GM18508 (cell line): ENCODE results near the gene PPP1R3D.
"Not testable (repeated sequence)": the region's sequence is repeated elsewhere in the genome, so short reads cannot be mapped to it uniquely, and the experiment has no call there.

Experiments
- ATAC-seq: cut with Tn5 transposase; IDR thresholded peaks from one replicate; pipeline ENCODE4 v1.9.1; 2021; ENCODE audit warnings: moderate number of reproducible peaks; ENCODE audit not compliant: insufficient read depth, unreplicated experiment

Gene PPP1R3D, protein sequence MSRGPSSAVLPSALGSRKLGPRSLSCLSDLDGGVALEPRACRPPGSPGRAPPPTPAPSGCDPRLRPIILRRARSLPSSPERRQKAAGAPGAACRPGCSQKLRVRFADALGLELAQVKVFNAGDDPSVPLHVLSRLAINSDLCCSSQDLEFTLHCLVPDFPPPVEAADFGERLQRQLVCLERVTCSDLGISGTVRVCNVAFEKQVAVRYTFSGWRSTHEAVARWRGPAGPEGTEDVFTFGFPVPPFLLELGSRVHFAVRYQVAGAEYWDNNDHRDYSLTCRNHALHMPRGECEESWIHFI

DNA sequence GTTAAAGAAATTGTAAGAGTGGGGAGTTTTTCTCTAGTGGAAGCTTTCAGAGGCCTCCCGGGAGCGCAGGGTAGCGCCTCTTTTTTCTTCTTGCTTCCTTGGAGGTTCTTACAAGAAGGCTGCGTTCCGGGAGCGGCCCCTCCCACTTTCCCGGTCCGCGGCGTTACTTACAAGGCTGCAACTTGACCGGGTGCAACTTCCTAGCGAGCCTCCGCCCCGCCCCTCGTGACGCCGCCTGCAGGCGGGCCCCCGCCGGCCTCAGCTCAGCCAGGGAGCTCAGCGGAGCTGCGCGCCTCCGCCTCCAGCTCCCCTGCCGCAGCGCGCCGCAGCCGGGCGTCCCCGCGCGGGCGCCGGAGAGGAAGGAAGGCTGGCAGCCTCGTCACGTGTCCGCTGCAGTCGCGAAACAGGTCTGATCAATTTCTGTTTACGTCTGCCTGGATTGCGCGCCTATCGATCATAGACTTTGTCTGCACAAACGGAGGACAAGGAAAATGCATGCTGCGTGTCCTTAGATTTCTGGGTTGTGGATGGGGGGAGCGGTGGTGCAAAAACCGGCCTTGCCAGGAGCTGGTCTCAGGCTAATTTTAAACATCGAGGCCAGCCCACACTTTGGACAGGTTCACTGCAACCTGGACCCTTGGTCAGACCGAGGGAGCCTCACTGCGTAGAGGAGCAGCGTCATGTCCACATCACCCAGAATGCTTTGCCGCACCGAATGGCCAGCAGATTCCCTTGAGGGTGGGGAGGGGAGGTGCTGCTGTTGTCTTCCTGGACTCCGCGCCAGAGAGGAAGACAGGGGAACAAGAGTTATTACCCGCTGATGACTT is at the start of gene PPP1R3D, which contains the start of gene FAM217B:
TSS of gene PPP1R3D (minus strand) at position 177 of the 827 bp plus-strand sequence. CDS start 374 bp downstream, outside the sequence.
TSS of gene FAM217B (plus strand) at position 261 of the 827 bp plus-strand sequence. CDS start 3,555 bp downstream, outside the sequence.
- peak; percentile 65 for ATAC-seq

DNA sequence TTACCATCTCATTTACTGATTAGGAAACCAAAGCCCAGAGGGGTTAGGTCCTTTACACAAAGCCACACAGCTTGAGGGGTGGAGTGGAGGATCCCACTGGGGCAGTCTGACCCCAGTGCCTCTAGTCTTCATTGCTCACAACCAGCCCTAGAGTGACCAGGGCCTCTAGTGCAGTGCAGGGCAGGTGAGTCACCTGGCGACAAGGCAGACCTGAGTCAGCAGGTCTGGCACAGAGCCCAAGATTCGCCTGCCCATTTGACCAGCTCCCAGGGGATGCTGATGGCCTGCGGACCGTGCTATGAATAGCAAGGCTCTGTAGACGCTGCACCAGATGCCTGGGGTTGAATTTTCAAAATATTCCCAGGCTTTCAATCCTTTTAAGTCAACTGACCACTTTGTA is 48.0 kb upstream of the PPP1R3D start:
- no peak for ATAC-seq

DNA sequence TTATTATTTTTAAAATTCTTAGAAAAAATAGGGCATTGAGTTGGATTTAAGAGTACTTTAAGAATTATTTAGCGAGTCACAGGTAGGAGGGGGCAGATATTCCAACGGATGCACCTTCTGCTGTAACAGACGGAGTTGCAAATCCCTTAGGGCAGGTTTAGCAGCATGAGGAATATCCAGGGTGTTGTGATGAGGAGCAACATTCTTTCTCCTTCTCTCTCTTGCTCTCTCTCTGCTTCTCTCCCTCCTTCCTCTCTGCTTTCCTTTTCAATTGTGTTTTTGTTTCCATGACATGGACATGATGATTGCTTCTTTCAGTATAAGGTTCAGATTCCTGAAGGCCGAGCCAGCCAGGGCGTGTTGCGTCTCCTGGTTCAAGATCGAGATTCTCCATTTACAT is 47.0 kb upstream of the PPP1R3D start:
- no peak for ATAC-seq

DNA sequence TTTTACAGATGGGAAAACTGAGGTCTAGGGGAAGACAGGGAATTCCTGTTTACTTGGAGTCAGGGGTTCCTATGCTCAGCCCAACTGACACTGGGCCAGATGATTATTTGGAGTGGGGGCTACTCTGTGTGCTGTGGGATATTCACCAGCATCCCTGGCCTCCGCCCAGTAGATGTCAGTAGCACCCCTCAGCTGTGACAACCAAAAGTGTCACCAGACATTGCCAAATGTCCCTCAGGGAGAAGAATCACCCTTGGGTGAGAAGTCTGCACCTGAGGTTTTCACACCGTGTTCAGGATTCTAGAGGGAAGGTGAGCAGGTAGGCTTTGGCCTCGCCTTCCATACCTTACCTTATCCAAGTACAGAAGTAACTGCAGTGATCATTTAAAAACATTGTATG is 45.8 kb upstream of the PPP1R3D start:
- no peak for ATAC-seq

DNA sequence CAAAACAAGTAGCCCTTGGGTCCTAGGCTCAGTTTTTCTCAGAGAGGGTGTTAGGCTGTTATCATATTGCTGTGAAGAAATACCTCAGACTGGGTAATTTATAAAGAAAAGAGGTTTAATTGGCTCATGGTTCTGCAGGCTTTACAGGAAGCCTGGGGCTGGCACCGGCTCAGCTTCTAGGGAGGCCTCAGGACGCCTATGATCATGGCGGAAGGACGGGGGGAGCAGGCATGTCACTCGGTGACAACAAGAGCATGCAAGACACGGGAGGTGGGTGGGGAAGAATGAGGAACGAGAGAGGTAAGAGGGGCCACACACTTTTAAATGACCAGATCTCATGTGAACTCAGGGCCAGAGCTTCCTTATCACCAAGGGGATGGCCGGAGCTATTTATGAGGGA is 45.1 kb upstream of the PPP1R3D start:
- ATAC-seq = no peak

DNA sequence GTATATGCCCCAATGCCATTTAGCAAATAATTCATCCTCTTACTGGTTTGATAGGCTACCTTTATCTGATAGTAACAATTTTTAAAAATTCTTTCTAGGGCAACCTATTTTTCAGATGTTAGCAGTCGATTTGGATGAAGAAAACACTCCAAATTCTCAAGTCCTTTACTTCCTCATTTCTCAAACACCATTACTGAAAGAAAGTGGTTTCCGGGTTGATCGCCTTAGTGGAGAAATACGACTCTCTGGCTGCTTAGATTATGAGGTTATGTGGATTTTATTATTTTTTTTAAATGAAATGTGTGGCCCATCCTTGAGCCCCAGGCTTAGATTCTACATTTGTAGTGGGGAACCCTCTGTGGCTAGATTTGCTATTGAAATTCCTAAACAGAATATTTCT is 44.4 kb upstream of the PPP1R3D start:
- ATAC-seq = no peak

DNA sequence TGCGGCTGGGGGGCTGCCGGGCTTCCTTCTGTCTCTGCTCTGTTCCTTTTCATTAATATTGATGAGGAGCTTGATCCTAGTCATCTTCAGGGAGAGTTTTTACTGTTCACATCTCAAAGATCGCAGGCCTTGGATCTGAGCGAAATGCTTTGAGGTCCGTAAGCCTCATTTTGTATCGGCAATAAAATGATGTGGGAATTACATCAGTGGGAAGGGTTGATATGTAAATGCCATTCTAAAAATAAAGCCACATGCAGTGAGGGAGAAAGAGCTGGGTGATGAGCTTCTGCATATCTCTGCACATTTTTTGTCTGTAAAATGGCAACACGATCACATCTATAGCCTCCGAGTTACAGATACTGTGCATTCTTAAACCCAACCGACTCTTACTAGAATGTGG is 43.0 kb upstream of the PPP1R3D start:
- ATAC-seq = no peak

DNA sequence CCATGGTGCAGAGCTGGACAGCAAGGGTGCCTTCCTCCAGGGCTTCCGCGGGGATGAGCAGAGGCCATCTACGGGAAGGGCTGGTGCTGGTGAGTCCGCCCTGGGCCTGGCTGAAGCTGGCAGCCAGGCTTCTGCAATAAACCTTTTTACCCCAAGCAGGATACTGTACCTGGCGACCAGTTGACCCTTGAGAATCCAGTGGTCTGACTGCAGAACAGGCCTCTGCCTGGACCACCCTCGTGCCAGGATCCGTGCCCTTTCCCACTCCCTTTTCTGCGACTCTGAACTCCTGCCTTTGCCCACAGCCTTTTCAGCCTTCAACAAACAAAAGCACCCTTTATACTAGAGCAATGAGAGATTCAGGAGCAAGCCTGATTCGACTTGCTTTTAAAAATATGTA is 37.0 kb upstream of the PPP1R3D start:
- no peak for ATAC-seq

DNA sequence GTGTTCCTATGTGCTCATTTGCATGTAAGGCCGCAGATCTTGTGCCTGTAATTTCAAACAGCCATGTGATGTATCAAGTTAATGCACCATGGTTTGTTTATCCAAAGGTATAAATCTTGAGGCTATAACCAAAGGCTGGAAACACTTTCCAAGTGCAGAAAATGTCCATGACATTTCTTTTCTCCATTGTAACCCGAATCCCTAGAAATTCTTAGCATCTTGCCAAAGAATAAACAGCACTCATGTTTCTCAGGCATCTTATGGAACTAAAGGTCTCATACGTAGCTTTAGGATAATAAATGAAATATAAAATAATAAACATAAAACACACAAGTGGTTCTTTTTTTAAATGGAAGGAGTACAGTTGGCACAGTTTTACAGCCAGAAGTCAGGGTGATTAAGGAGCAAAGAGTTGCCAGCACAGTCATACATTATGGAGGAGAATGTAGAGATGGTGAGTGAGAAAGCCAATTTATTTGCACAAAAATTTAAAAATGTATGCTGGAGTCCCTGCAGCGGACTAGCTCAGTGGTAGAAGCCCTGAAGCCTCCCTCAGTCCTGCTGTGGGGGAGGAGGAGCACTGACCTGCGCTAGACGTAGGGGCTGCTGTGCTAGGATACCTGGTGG is 36.2 kb upstream of the PPP1R3D start:
- ATAC-seq = no peak

DNA sequence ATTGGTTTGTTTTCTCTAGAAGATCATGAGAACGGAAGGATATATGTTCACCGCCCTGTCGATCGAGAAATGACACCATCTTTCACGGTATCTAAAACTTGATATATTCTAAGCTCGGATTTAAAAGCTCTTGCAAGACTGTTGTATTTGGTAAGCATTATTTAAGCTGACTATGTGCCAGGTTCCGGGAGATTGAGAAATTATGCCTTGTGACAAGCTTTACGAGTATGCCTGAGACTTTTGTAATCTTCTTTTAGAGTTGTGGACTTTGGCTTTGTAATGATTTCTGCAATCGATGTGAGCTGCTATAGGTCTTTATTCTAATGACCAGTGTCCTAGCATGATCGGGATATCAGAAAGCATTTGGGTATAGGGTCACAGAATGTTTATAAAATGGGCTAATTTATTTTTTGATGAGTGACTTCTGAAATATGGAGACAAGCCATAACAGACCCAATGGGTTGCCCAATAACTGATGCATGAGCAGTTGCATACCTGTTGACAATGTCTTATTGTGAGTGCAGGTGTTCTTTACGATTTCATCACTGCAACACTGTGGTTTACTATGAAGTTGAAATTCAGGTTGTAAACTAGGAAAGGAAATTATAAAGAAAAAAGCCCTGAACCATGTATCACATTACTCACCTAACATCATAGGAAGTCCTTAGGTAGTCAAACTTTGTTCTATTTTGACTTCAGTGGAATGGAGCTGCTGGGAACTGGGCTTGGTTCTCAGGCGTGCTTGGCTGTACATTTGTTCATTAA is 32.1 kb upstream of the PPP1R3D start:
- ATAC-seq = no peak

DNA sequence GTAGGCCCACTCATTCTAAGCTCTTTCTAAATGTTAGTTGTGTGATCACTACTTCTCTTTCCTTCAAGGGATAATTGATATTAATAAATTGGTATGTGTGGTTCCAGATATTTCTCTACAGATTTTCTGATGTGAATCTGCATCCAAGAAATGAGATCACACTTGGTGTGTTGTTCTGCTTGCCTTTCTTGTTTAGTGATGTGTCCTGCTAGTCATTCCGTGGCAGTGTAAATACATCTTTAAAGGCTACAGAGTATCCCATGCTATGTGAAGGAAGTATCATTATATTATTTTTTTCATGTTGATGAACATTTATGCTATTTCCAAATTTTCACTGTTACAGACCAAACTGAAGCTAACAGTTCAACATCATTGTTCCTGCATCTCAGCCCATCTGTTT is 31.3 kb upstream of the PPP1R3D start:
- no peak for ATAC-seq

DNA sequence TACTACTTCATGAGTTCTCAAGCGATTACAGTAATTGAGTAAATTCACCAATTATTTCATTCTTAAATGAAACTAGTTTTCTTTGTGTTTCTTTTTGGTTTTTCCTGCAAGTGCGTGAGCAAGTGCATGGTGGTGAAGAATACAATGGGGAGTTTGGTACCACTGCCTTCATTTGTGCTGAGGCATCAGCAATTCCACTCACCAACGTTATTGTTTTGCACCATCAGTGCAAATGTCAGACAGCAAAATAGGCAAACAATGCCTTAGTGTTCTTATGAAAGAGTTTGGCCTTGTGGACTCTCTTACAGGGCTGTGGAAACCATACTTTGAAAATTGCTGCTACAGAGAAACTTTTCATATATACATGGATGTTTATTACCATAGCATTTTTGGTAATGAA is 26.3 kb upstream of the PPP1R3D start:
- ATAC-seq = no peak

DNA sequence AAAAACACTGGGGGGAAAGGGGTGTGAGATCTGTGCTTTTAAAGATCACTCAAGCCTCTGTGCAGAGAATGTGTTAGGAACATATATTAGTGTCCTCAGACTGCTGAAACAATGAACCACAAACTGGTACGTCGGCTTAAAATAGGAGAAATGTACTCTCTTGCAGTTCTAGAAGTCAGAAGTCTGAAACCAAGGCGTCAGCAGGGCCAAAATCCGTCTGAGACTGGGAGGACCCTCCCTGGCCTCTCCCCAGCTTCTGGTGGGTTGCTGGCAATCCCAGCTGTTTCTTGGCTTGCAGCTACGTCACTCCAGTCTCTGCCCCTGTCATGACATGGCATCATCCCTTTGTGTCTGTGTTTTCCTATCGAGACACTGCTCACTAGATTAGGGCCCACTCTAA is 22.1 kb upstream of the PPP1R3D start:
- no peak for ATAC-seq

DNA sequence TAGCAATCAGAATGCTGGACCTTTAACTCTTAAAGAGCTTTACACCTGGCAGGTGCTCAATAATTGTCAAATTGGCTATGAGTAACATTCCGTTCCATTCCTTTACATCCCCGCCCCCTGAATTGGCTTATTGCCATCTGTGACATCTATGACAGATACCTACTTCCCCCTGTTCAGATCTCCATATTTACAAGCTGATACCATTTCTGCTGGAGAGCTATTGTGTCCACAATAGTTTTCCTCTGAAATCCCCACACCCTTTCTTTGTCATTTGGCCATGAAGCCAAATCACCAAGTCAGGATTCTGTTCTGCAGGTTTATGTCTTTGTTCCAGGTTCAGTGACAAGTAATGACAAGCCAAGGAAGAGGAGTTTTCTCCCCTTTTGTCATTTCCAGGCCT is 21.3 kb upstream of the PPP1R3D start:
- ATAC-seq = no peak

DNA sequence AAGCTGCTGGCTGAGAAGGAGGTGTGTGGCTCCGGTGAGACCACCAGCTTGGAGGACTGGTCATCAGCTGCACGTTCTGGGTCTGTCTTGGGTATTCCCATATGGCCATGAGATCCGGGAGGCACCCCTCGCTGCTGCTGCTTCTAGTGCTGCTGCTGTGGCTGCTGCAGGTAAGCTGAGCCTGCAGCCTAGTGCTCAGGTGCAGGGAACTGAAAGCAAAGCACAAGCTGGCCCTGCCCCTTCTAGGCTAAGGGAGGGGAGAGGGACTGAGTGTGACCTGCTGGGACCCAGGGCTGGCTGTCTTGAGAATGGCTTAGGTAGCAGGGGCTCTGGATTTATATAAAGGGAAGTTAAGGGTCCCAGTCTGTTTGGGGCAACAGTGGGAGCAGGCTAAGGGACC is 18.5 kb upstream of the PPP1R3D start:
- ATAC-seq = no peak

DNA sequence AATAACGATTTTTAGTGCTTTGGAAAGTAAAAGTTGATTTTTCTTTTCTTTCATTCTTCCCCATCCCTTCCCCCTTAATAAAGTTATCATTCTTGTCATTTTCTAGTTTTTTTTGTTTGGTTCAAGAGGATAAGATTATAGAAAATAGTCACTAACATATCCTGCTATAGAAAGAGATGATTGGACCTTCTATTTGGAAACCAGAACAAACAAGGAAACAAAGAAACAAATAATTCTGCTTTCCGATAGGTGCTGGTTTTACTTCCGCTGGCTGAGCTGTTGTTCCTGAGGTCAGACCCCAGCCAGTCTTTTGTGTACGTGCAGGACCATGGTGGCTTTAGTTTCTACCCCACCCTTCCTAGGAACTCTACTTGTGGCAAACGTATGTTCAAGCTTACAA is 18.0 kb upstream of the PPP1R3D start, which contains the start of gene CDH26:
TSS of gene CDH26 (plus strand) at position 301 of the 400 bp plus-strand sequence. CDS start 304 bp downstream, outside the sequence.
- ATAC-seq = no peak

DNA sequence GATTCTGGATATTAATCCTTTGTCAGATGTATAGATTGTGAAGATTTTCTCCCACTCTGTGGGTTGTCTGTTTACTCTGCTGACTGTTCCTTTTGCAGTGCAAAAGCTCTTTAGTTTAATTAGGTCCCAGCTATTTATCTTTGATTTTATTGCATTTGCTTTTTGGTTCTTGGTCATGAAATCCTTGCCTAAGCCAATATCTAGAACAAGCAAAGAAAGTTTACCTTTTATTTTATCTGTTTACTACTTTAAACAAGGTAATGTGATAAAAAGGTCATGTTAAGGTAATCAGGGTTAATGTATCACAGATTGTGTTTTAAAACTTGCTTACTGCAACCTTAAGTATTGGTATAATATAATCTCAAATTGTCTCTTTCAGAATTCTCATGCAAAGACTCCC is 17.5 kb upstream of the PPP1R3D start:
- not testable (repeated sequence) for ATAC-seq

DNA sequence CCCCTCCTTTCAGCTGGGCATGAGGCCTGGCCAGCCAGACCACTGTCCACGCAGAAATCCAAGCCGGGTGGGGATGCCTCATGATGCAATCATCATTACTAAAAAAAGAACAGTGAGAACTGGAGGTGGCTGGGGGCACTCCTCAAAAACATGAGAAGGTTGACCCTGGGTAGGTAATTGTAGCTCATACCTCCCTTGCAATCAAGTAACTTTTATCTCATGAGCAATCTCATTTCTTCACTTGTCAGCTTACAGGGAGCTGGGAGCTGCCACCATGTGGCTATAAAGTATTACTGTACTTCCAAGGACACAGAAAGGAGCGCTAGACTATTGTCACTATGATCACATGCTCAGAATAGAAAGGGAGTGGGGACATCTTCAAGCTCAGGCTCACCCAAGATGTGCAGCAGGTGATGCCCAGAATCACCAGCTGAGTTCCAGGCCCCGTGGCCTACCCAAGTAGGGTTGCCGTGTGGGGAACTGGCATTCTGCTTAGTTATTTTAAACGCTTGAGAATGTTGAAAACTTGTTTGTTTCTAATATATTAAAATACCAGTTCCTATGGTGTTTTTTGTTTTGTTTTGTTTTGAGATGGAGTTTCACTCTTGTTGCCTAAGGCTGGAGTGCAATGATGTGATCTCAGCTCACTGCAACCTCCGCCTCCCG is 15.2 kb upstream of the PPP1R3D start:
- ATAC-seq = no peak

DNA sequence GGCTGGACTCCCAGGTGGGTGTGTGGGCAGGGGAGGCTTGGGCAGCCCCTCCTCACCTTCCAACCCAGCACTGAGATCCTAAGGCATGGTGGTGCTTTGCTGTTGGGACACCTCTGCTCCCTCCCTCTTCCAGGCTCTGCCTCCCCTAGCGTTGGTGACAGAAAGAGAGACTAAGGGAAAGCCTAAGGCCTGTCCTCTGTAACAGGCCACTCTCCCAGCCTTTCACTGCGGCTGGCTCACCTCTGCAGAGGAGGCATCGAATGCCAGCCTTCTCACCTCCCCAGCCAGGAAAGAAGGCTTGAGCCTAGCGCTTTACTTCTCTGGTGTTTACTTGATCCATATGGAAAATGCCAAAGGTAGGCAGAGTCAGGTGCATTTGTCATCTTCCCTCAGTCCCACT is 14.6 kb upstream of the PPP1R3D start:
- ATAC-seq = no peak

DNA sequence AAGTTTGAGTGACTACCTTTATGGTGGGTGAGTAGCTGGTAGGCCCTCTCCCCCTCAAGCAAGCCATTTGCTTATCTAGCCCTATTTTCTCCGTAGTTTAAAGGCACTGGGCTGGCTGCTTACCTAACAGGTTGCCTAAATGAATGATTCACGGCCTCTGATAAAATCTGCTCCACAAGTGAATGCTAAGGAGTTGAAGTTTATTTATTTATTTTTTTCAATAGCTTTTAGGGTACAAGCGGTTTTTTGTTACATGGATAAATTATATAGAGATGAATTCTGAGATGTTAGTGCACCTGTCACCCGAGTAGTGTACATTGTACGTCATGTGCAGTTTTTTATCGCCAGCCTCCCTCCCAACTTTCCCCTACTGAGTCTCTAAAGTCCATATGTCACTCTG is 9.8 kb upstream of the PPP1R3D start:
- no peak for ATAC-seq
